Measurements from ENCODE around the gene RTN1. TPM values are rescaled to one million over a fixed set of nuclear protein-coding genes. Genes with fewer than 3 reads are reported as not detected.

RTN1 gene
- total RNA-seq, 1 donor from 2014 or later, result 0.79 TPM

- H3K4me3 ChIP-seq (ENCODE audit: low read depth, low read length), result no peak overlapping the region
- DNase-seq (ENCODE audit: low read depth), result no peak
- H3K36me3 ChIP-seq (ENCODE audit: control insufficient read depth, insufficient read depth, low read length), result no peaks in the 10 kb centered on the region
- H3K27me3 ChIP-seq (ENCODE audit: control insufficient read depth, insufficient read depth, low read length), result no peaks in the 10 kb centered on the region
- TF ChIP-seq CTCF (IDR thresholded peaks at IDR 0.05; ENCODE audit: insufficient read depth, low read length, poor library complexity, severe bottlenecking), result no peak
These were observed 101.7 kb downstream of the RTN1 start for GRCh38 chr14:59768855-59769375.

GRCh38 chr14:59761851-59762250 lies 108.7 kb downstream of the RTN1 start:
- Histone ChIP-seq H3K4me3 (ENCODE audit: low read depth, low read length) (no peak overlapping the region), H3K27me3 (ENCODE audit: control insufficient read depth, insufficient read depth, low read length) (no peaks in the 10 kb centered on the region), H3K36me3 (ENCODE audit: control insufficient read depth, insufficient read depth, low read length) (no peaks in the 10 kb centered on the region)
- DNase-seq (ENCODE audit: low read depth), result no peak
- no peak for TF ChIP-seq CTCF (IDR thresholded peaks at IDR 0.05; ENCODE audit: insufficient read depth, low read length, poor library complexity, severe bottlenecking)

- Histone ChIP-seq H3K4me3 (ENCODE audit: low read depth, low read length) (no peak overlapping the region), H3K27me3 (ENCODE audit: control insufficient read depth, insufficient read depth, low read length) (no peaks in the 10 kb centered on the region), H3K36me3 (ENCODE audit: control insufficient read depth, insufficient read depth, low read length) (no peaks in the 10 kb centered on the region)
- TF ChIP-seq CTCF (IDR thresholded peaks at IDR 0.05; ENCODE audit: insufficient read depth, low read length, poor library complexity, severe bottlenecking), result no peak
- DNase-seq (ENCODE audit: low read depth), result no peak
These were observed 115.0 kb downstream of the RTN1 start for GRCh38 chr14:59755409-59756135.

GRCh38 chr14:59754256-59754655 lies 116.3 kb downstream of the RTN1 start:
- TF ChIP-seq CTCF (IDR thresholded peaks at IDR 0.05; ENCODE audit: insufficient read depth, low read length, poor library complexity, severe bottlenecking), result no peak
- no peak for DNase-seq (ENCODE audit: low read depth)
- Histone ChIP-seq H3K36me3 (ENCODE audit: control insufficient read depth, insufficient read depth, low read length) (no peaks in the 10 kb centered on the region), H3K27me3 (ENCODE audit: control insufficient read depth, insufficient read depth, low read length) (no peaks in the 10 kb centered on the region), H3K4me3 (ENCODE audit: low read depth, low read length) (no peak overlapping the region)

GRCh38 chr14:59753512-59753911 lies 117.1 kb downstream of the RTN1 start:
- no peak for TF ChIP-seq CTCF (IDR thresholded peaks at IDR 0.05; ENCODE audit: insufficient read depth, low read length, poor library complexity, severe bottlenecking)
- H3K36me3 ChIP-seq (ENCODE audit: control insufficient read depth, insufficient read depth, low read length), result no peaks in the 10 kb centered on the region
- no peak for DNase-seq (ENCODE audit: low read depth)
- no peaks in the 10 kb centered on the region for H3K27me3 ChIP-seq (ENCODE audit: control insufficient read depth, insufficient read depth, low read length)
- no peak overlapping the region for H3K4me3 ChIP-seq (ENCODE audit: low read depth, low read length)

GRCh38 chr14:59751578-59751977 lies 119.0 kb downstream of the RTN1 start:
- H3K27me3 ChIP-seq (ENCODE audit: control insufficient read depth, insufficient read depth, low read length), result no peaks in the 10 kb centered on the region
- no peak for TF ChIP-seq CTCF (IDR thresholded peaks at IDR 0.05; ENCODE audit: insufficient read depth, low read length, poor library complexity, severe bottlenecking)

More at GRCh38 chr14:59751578-59751977, 119.0 kb downstream of the RTN1 start:
- H3K36me3 ChIP-seq (ENCODE audit: control insufficient read depth, insufficient read depth, low read length), result no peaks in the 10 kb centered on the region
- no peak overlapping the region for H3K4me3 ChIP-seq (ENCODE audit: low read depth, low read length)
- no peak for DNase-seq (ENCODE audit: low read depth)

Measured in kidney epithelial cell (primary cell).